ENCODE results near the gene ARHGEF1.

ARHGEF1 gene

GRCh38 chr19:41882568-41883462, at the start of gene ARHGEF1:
Gene ARHGEF1, plus strand, starts transcription at chr19:41883184. Its CDS starts 4,899 bp downstream, at chr19:41888083.
- no peak for DNase-seq (ENCODE audit: low spot score)

- DNase-seq (ENCODE audit: low spot score) = no peak
These were observed 44.8 kb upstream of the ARHGEF1 start for GRCh38 chr19:41837981-41838708.

GRCh38 chr19:41839211-41839610, 43.8 kb upstream of the ARHGEF1 start:
- no peak for DNase-seq (ENCODE audit: low spot score)

GRCh38 chr19:41843371-41843770, 39.6 kb upstream of the ARHGEF1 start:
- DNase-seq (ENCODE audit: low spot score) = no peak

GRCh38 chr19:41844601-41845000, 38.4 kb upstream of the ARHGEF1 start, which contains the start of gene LYPD4:
Gene LYPD4, minus strand, starts transcription at chr19:41844683. Its CDS starts 5,398 bp downstream, at chr19:41839285.
- no peak for DNase-seq (ENCODE audit: low spot score)

- DNase-seq (ENCODE audit: low spot score) = no peak
These were observed 38.2 kb upstream of the ARHGEF1 start, which contains the start of gene DMRTC2 for GRCh38 chr19:41845001-41845050. Gene DMRTC2, plus strand, starts transcription at chr19:41845042. Its CDS starts 2,387 bp downstream, at chr19:41847429.

GRCh38 chr19:41845051-41845590, 37.9 kb upstream of the ARHGEF1 start:
- DNase-seq (ENCODE audit: low spot score) = no peak

- no peak for DNase-seq (ENCODE audit: low spot score)
These were observed 35.5 kb upstream of the ARHGEF1 start for GRCh38 chr19:41847351-41848105.

GRCh38 chr19:41848666-41849065, 34.3 kb upstream of the ARHGEF1 start:
- DNase-seq (ENCODE audit: low spot score) = no peak

- no peak for DNase-seq (ENCODE audit: low spot score)
These were observed 33.9 kb upstream of the ARHGEF1 start for GRCh38 chr19:41849067-41849466.

- DNase-seq (ENCODE audit: low spot score) = no peak
These were observed 32.6 kb upstream of the ARHGEF1 start for GRCh38 chr19:41850381-41850780.

GRCh38 chr19:41851456-41851855, 31.5 kb upstream of the ARHGEF1 start:
- DNase-seq (ENCODE audit: low spot score) = no peak

GRCh38 chr19:41853344-41853743, 29.6 kb upstream of the ARHGEF1 start:
- DNase-seq (ENCODE audit: low spot score) = no peak

GRCh38 chr19:41853768-41854167, 29.2 kb upstream of the ARHGEF1 start:
- DNase-seq (ENCODE audit: low spot score) = no peak

GRCh38 chr19:41859213-41859617, 23.8 kb upstream of the ARHGEF1 start:
- no peak for DNase-seq (ENCODE audit: low spot score)

GRCh38 chr19:41859618-41860418, 23.2 kb upstream of the ARHGEF1 start, which contains the start of gene RPS19:
Gene RPS19, plus strand, starts transcription at chr19:41860255. Its CDS starts 520 bp downstream, at chr19:41860775.
- peak; percentile 99 for DNase-seq (ENCODE audit: low spot score)

- DNase-seq (ENCODE audit: low spot score) = no peak
These were observed 22.4 kb upstream of the ARHGEF1 start for GRCh38 chr19:41860419-41861115.

- no peak for DNase-seq (ENCODE audit: low spot score)
These were observed 21.7 kb upstream of the ARHGEF1 start for GRCh38 chr19:41861116-41861768.

- no peak for DNase-seq (ENCODE audit: low spot score)
These were observed 21.1 kb upstream of the ARHGEF1 start for GRCh38 chr19:41861846-41862245.

GRCh38 chr19:41862445-41862986, 20.5 kb upstream of the ARHGEF1 start:
- DNase-seq (ENCODE audit: low spot score) = no peak

Data from SW480 (cell line).